B cell (primary cell): Measurements from ENCODE around the gene TPK1. TPM values are rescaled to one million over a fixed set of nuclear protein-coding genes. Genes with fewer than 3 reads are reported as not detected.

ENCODE experiments used
- ATAC-seq: fragments of 200-7000 bp; cut with Tn5 transposase; one replicate; pipeline ENCODE4 v1.10.0; 2021; ENCODE audit warnings: low read depth, mild to moderate bottlenecking, moderate number of reproducible peaks, moderate library complexity
- CTCF ChIA-PET: fragments of 350-600 bp; sonication (Branson Sonifier 250); formaldehyde crosslinking; loops from one replicate; lab custom pipeline; 2021; ENCODE audit warnings: antibody characterized with exemption, inconsistent platforms; lab: Charles Lee
- POLR2A ChIA-PET: fragments of 350-600 bp; sonication (Branson Sonifier 250); formaldehyde crosslinking; loops from one replicate; lab custom pipeline; 2021; ENCODE audit warnings: antibody characterized with exemption; lab: Charles Lee
- DNase-seq: peaks from one replicate; pipeline ENCODE4 v3.0.0; 2013
- H2AFZ ChIP-seq: 2 replicates; pipeline ENCODE4 v1.6.1; 2012; ENCODE audit warnings: mild to moderate bottlenecking, low read depth, low read length; ENCODE audit not compliant: insufficient read depth, poor library complexity, severe bottlenecking
- H3K27ac ChIP-seq, 2 donors: 1 replicate in 1 of 2; 2 replicates in 1 of 2; pipeline ENCODE4 v1.5.1; 2012 to 2013; ENCODE audit warnings: low read length in 2 of 2, mild to moderate bottlenecking in 2 of 2, moderate library complexity in 1 of 2
- H3K27me3 ChIP-seq, 4 experiments: fragments of 200-600 bp in 1 of 4; sonication (generic) in 1 of 4; replicated peaks in 1 of 4; 1 replicate in 2 of 4; 2 replicates in 2 of 4; pipeline versions ENCODE4 v1.6.1 to v1.7.0; 2013 to 2016; ENCODE audit warnings: low read length in 3 of 4, mild to moderate bottlenecking in 2 of 4, mixed read lengths in 1 of 4, moderate library complexity in 1 of 4; ENCODE audit not compliant: insufficient read depth in 4 of 4, control insufficient read depth in 3 of 4; ENCODE audit errors: control extremely low read depth in 1 of 4
- H3K36me3 ChIP-seq, 2 experiments: replicated peaks in 1 of 2; 1 replicate in 1 of 2; 2 replicates in 1 of 2; pipeline versions ENCODE4 v1.6.1 to v1.7.1; 2013; ENCODE audit warnings: low read length in 1 of 2; ENCODE audit not compliant: insufficient read depth in 2 of 2, control insufficient read depth in 1 of 2; ENCODE audit errors: control extremely low read depth in 1 of 2, extremely low read depth in 1 of 2
- H3K4me1 ChIP-seq, 2 donors: fragments of 200-600 bp in 1 of 2; sonication (generic) in 1 of 2; 1 replicate in 1 of 2; 2 replicates in 1 of 2; pipeline versions ENCODE4 v1.5.1 to v1.6.1; 2013 to 2017; ENCODE audit warnings: low read length in 2 of 2; ENCODE audit not compliant: control insufficient read depth in 2 of 2, insufficient read depth in 2 of 2
- H3K4me2 ChIP-seq: replicated peaks from 2 replicates; pipeline ENCODE3; 2012; ENCODE audit warnings: mild to moderate bottlenecking, low read depth, low read length; ENCODE audit not compliant: poor library complexity, severe bottlenecking
- H3K4me3 ChIP-seq, 5 experiments: fragments of 200-600 bp in 1 of 5; sonication (generic) in 1 of 5; 1 replicate in 3 of 5; 2 replicates in 2 of 5; pipeline versions ENCODE4 v1.5.1 to v1.7.0; 2011 to 2016; ENCODE audit warnings: low read length in 4 of 5, mild to moderate bottlenecking in 4 of 5, low read depth in 2 of 5, control low read depth in 1 of 5, moderate library complexity in 1 of 5; ENCODE audit not compliant: insufficient read depth in 1 of 5; ENCODE audit errors: control extremely low read depth in 1 of 5, extremely low read depth in 1 of 5
- H3K79me2 ChIP-seq: fragments of 200-600 bp; sonication (generic); one replicate; pipeline ENCODE4 v1.6.0; 2016; ENCODE audit warnings: low read length; ENCODE audit not compliant: control insufficient read depth, insufficient read depth
- H3K9ac ChIP-seq: fragments of 200-600 bp; sonication (generic); 2 replicates; pipeline ENCODE4 v1.6.1; 2017; ENCODE audit warnings: mild to moderate bottlenecking, low read length, moderate library complexity
- H3K9me3 ChIP-seq, 3 donors: one replicate each; pipeline versions ENCODE4 v1.6.1 to v1.7.1; 2013; ENCODE audit warnings: low read length in 2 of 3; ENCODE audit not compliant: control insufficient read depth in 2 of 3, insufficient read depth in 1 of 3; ENCODE audit errors: control extremely low read depth in 1 of 3
- H4K20me1 ChIP-seq: 2 replicates; pipeline ENCODE4 v1.6.0; 2012; ENCODE audit warnings: mild to moderate bottlenecking, low read length; ENCODE audit not compliant: insufficient read depth, control insufficient read depth, poor library complexity, severe bottlenecking
- H3K27ac Mint-ChIP-seq: one replicate; pipeline ENCODE4 v1.8.0; 2021; ENCODE audit warnings: mixed read lengths
- H3K27me3 Mint-ChIP-seq: one replicate; pipeline ENCODE4 v1.8.0; 2021; ENCODE audit warnings: mixed read lengths
- H3K4me1 Mint-ChIP-seq: one replicate; pipeline ENCODE4 v1.8.0; 2021; ENCODE audit warnings: mixed read lengths
- H3K4me3 Mint-ChIP-seq: one replicate; pipeline ENCODE4 v1.8.0; 2021; ENCODE audit warnings: mixed read lengths
- H3K9me3 Mint-ChIP-seq: one replicate; pipeline ENCODE4 v1.8.0; 2022; ENCODE audit warnings: mixed read lengths; ENCODE audit not compliant: insufficient read depth
- EZH2 ChIP-seq: IDR thresholded peaks from 2 replicates; pipeline ENCODE4 v1.6.1; 2012; ENCODE audit warnings: borderline replicate concordance, low read depth, mild to moderate bottlenecking, moderate library complexity, low read length; ENCODE audit not compliant: insufficient read depth, poor library complexity, severe bottlenecking
- WGBS: methylation state at CpG from one replicate; pipeline ENCODE4 v1.1.5; 2013; ENCODE audit warnings: missing lambda C conversion rate; ENCODE audit not compliant: insufficient coverage; 5-methylcytosine and 5-hydroxymethylcytosine counted together
- intact Hi-C: fragments of 100-400 bp; cut with micrococcal nuclease; formaldehyde crosslinking; loops from one replicate; pipeline ENCODE4 v1.10.0; 2022
- polyA plus RNA-seq: library from polyadenylated mRNA; depleted of rRNA; stranded (reverse); fragments of >200 nt; gene quantifications from 2 replicates; pipeline ENCODE4 v1.2.3, GENCODE V29; 2012
- total RNA-seq, 2 donors: library from RNA; stranded (reverse); fragments of 120-200 nt in 1 of 2; gene quantifications; 1 replicate in 1 of 2; 2 replicates in 1 of 2; pipeline versions ENCODE4 v1.2.3 to v1.2.4, GENCODE V29; 2013 to 2022
- TF ChIP-seq, protein P1 (sequence below): fragments of 200-600 bp; IDR thresholded peaks from one replicate; pipeline ENCODE4 v1.8.0; 2022; ENCODE audit warnings: antibody characterized with exemption, mild to moderate bottlenecking

TPK1 gene
- total and polyA plus RNA-seq, 2 donors (not counting 1 experiment from before 2014, with no cell fraction given): 13.7 to 26.4 TPM

DNA sequence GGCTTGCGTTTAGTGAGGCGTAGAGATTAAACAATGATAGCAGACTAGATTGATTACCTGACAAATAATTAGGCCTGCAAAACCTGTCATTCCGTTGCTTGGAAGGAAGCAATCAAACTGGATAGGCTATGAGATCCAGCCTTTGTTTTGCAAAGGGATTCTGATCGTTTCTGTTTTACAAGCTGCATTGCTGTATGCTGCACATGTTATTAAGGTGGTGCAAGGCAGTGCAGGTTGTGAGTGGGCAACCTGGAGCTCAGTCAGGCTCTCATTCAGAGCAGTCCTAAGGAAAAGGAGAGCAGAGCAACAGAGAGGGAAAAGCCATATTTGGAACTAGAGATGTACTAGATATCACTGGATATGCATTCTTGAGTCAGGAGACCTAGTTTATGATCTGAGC lies 425.4 kb downstream of the TPK1 start:
- POLR2A ChIA-PET: no interaction called here
- Histone ChIP-seq H2AFZ (no peak overlapping the region), H3K4me2 (no peak overlapping the region), H4K20me1 (no peaks in the 10 kb centered on the region), H3K4me1 (peaks cover 0 to 62% of the 10 kb centered on the region in 2 donors), H3K79me2 (no peaks in the 10 kb centered on the region), H3K27ac (no peak overlapping the region), H3K36me3 (no peaks in the 10 kb centered on the region), H3K27me3 (peaks cover 0 to 6% (median 2%) of the 10 kb centered on the region in 4 experiments), H3K9ac (no peak overlapping the region), H3K9me3 (no peaks in the 10 kb centered on the region), H3K4me3 (no peak overlapping the region)
- no peak for DNase-seq
- no peak overlapping the region for H3K27ac Mint-ChIP-seq
- H3K4me1 Mint-ChIP-seq: no peaks in the 10 kb centered on the region
- no peak for ATAC-seq
- CTCF ChIA-PET: no interaction called here
- no peak overlapping the region for H3K4me3 Mint-ChIP-seq
- WGBS: 41% methylated on average over 4 of the region's 4 CpGs
- peaks cover 32% of the 10 kb centered on the region for H3K27me3 Mint-ChIP-seq
- intact Hi-C loops: no loop called here
- TF ChIP-seq, protein P1, sequence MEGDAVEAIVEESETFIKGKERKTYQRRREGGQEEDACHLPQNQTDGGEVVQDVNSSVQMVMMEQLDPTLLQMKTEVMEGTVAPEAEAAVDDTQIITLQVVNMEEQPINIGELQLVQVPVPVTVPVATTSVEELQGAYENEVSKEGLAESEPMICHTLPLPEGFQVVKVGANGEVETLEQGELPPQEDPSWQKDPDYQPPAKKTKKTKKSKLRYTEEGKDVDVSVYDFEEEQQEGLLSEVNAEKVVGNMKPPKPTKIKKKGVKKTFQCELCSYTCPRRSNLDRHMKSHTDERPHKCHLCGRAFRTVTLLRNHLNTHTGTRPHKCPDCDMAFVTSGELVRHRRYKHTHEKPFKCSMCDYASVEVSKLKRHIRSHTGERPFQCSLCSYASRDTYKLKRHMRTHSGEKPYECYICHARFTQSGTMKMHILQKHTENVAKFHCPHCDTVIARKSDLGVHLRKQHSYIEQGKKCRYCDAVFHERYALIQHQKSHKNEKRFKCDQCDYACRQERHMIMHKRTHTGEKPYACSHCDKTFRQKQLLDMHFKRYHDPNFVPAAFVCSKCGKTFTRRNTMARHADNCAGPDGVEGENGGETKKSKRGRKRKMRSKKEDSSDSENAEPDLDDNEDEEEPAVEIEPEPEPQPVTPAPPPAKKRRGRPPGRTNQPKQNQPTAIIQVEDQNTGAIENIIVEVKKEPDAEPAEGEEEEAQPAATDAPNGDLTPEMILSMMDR: no peak
- no peak for TF ChIP-seq EZH2
- H3K9me3 Mint-ChIP-seq: no peaks in the 10 kb centered on the region

DNA sequence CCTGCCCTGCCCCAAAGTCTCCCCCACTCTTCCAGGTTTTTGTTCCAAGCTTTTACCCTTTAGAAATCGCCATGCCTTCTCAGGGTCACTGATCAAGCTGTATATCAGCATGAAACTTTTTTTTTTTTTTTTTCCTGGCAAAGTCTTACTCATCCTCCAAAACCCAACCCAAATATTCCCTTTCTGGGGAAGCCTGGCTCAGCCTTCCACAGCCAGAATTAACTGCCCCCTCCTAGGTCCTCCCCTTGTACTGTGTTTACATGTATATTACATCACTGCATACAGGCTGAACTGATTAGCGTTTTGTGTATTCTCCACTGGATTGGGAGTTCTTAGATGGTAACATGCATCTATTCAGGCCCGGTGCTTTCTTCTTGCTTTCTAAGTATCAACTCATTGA lies 427.7 kb downstream of the TPK1 start:
- no peaks in the 10 kb centered on the region for H3K4me1 Mint-ChIP-seq
- Histone ChIP-seq H4K20me1 (no peaks in the 10 kb centered on the region), H3K36me3 (no peaks in the 10 kb centered on the region), H3K4me1 (peaks cover 0 to 78% of the 10 kb centered on the region in 2 donors), H3K9ac (no peak overlapping the region), H3K27me3 (peaks cover 0 to 6% (median 3%) of the 10 kb centered on the region in 4 experiments), H3K79me2 (no peaks in the 10 kb centered on the region), H3K27ac (no peak overlapping the region), H3K4me3 (no peak overlapping the region), H3K4me2 (no peak overlapping the region), H2AFZ (no peak overlapping the region), H3K9me3 (no peaks in the 10 kb centered on the region)
- DNase-seq (no peak), ATAC-seq (no peak)
- POLR2A ChIA-PET: no interaction called here
- H3K9me3 Mint-ChIP-seq: no peaks in the 10 kb centered on the region
- H3K27ac Mint-ChIP-seq: no peak overlapping the region
- TF ChIP-seq, protein P1: no peak
- TF ChIP-seq EZH2: no peak
- CTCF ChIA-PET: no interaction called here
- no peak overlapping the region for H3K4me3 Mint-ChIP-seq
- 100% methylated on average over 1 of the region's 3 CpGs for WGBS
- H3K27me3 Mint-ChIP-seq: peaks cover 20% of the 10 kb centered on the region
- intact Hi-C loops: no loop called here
